Epithelial cell of proximal tubule (primary cell): ENCODE results near the gene LOXL1. TPM values are rescaled to one million over a fixed set of nuclear protein-coding genes. Genes with fewer than 3 reads are reported as not detected.

Experiments used
- DNase-seq: peaks from one replicate; pipeline ENCODE4 v3.0.0-alpha.2; 2011; ENCODE audit warnings: low read depth
- H3K4me3 ChIP-seq: 2 replicates; pipeline ENCODE4 v1.5.1; 2011; ENCODE audit warnings: low read depth, mild to moderate bottlenecking, low read length
- total RNA-seq: library from RNA; depleted of rRNA; stranded (reverse); fragments of >200 nt; gene quantifications from 2 replicates; pipeline ENCODE4 v1.2.3, GENCODE V29; 2015
- TF ChIP-seq, protein P1 (sequence below): conservative IDR thresholded peaks from 2 replicates; pipeline ENCODE4 v1.5.1; 2012; ENCODE audit warnings: low read depth, mild to moderate bottlenecking, low read length

Gene LOXL1
- total RNA-seq, 1 donor from 2014 or later: 120 TPM

DNA sequence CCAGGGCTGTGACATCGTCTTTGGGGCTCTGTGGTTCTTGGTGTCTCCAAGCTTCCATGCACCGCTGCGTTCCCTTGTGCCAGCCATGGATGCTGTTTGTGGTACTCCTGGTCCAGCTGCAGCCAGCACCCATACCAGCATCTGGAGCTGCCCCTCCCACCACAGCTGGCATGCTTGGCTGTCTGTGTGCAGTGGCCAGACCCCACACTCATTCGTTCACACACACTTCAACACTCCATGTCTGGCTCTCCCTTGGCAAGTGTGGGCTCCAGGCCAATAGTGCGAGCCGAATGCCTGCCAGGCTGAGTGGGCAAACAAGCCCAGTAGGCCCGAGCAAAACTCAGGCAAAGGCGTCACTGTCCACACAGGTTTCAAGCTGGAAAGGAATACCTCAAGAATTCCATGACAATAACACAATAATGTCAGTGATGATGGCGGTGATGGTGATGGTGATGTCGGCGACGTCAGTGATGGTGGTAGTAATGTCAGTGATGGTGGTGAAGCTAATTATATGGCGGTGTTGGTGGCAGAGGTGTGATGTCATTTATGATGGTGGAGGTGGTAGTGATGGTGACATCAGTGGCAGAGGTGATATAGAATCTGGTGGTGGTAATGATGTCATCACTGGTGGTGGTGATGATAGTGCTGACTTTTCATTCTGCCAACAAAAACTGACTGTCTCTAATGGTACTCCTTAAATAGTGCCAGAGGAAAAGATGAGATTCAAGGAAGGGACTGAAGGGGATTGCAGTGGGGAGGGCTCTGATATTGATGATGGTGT, 33.6 kb upstream of the LOXL1 start:
- H3K4me3 ChIP-seq: no peak overlapping the region
- TF ChIP-seq, protein P1, sequence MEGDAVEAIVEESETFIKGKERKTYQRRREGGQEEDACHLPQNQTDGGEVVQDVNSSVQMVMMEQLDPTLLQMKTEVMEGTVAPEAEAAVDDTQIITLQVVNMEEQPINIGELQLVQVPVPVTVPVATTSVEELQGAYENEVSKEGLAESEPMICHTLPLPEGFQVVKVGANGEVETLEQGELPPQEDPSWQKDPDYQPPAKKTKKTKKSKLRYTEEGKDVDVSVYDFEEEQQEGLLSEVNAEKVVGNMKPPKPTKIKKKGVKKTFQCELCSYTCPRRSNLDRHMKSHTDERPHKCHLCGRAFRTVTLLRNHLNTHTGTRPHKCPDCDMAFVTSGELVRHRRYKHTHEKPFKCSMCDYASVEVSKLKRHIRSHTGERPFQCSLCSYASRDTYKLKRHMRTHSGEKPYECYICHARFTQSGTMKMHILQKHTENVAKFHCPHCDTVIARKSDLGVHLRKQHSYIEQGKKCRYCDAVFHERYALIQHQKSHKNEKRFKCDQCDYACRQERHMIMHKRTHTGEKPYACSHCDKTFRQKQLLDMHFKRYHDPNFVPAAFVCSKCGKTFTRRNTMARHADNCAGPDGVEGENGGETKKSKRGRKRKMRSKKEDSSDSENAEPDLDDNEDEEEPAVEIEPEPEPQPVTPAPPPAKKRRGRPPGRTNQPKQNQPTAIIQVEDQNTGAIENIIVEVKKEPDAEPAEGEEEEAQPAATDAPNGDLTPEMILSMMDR: no peak
- no peak for DNase-seq

DNA sequence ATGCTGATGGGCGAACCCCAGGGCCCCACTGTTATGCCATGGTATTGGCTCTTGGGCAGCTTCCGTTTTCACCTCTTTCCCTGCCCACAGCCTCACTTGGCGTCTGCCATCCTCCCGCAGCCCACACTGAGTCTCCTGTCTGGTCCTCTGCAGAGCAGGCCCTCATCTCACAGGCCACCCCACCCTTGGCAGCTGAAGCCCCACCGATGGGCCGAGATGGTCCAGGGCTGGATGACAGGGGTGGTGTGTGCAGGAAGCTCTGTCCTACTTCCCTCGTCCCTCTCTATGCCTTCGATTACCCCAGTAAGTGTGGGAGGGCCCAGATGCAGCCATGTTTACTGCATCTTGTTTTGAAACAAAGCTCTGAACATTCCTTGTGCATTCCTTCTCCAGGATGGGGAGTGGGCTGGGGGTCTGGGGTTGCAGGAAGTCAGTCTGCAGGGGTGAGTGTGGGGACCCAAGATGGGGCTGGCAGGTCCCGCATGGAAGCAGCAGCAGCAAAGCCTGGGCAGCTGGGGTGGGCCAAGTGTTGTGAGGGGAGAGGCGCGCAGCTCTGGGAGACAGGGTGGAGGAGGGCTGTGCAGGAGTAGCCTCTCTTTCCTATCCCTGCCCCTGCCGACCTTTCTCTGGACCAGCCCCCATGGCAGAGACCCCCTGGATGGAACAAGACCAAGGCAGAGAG, 32.0 kb upstream of the LOXL1 start:
- H3K4me3 ChIP-seq: no peak overlapping the region
- TF ChIP-seq, protein P1: no peak
- no peak for DNase-seq

DNA sequence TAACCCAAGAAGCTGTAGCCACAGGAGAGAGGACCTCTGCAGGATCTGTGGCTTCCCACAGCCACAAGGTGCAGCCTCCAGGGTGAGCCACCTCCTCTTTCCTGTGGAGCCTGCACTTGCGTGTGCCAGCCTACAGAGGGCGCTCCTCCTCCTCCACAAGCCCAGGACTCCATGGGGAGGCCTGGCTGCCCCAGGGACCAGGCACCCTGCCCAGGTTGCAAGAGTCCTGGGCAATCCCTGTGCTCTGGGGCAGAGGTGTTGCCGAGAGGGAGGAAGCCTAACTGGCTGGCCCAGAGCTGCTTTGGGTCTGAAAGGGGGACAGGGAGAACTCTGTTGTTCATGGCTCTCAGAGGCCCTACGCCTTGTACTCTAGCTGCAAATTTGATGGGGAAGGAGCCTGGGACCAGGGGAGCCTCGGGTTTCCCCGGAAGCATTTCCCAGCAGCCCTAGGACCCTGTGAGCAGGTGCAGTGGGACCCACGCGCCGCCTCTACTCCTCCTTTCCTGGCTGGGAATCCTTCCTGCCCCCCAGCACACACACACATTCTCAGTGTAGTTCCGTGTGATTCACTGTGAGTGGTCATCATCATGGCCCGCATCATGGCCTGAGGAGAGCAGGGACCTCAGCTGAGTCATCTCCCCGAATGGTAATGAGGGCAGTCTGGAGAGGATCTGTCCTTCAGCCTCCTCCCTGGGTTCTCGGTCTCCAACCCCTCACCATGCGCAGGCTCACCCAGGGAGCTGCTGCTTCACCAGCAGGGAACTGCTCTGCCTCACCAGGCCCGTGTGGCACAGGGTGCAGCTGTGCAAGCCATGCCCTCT, 28.6 kb upstream of the LOXL1 start:
- DNase-seq: peak; percentile 51
- no peak overlapping the region for H3K4me3 ChIP-seq
- TF ChIP-seq, protein P1: peak; percentile 97

DNA sequence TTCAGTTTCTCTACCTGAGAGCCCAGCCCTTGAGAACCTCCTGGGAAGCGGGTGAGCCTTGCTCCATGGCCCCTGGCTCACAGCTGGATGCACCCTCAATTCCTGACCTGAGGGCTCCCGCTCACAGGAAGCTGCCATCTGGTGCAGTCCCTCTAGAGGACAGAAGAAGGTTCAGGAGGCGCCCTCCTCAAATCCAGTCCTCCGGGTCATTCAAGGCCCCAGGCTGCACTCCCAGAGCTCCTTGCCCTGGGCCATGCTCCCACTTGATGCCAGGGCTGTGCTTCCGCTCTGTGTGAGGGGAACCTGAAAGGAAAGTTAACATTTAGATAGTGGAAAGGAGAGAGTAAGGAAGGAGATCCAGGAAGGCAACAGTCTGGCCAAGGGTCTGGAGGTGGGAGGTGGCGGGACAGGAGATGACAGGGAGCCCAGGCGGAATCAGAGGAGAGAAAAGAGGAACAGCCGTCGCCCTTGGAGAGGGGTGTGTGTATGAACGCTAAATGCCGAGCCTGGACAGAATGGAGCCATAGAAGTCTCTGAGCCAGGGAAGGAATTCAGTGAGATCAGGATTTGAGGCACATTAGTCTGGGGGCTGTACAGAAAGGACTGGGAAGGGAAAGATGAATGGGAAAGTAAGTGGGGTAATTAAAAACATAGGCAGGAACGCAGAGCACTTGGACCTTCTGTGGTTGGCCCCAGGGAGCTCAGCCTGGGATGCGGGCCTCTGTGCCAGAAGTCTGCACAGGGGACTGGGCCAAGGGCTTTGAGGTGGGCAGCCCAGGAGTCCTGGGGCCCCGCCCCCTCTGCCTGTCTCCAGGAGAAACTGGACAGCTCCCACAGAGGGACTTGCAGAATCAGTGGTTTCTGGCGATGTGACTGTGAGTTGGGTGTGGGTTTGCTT, 26.8 kb upstream of the LOXL1 start:
- no peak for DNase-seq
- H3K4me3 ChIP-seq: no peak overlapping the region
- TF ChIP-seq, protein P1: no peak

- no peak for DNase-seq
- TF ChIP-seq, protein P1: no peak
- H3K4me3 ChIP-seq: no peak overlapping the region
Observed at GRCh38 chr15:73900095-73900712, 26.1 kb upstream of the LOXL1 start.
